Neuronal stem cell (in vitro differentiated cells): Measurements from ENCODE around the gene XIST.

ENCODE experiments used
- DNase-seq: peaks from one replicate; pipeline ENCODE4 v3.0.0-alpha.2; 2013; ENCODE audit warnings: low spot score
- H2AFZ ChIP-seq: one replicate; pipeline ENCODE4 v1.6.1; 2013; ENCODE audit warnings: mild to moderate bottlenecking, low read length, inconsistent platforms
- H2AK5ac ChIP-seq: 2 replicates; pipeline ENCODE4 v1.6.1; 2013; ENCODE audit warnings: low read depth, mild to moderate bottlenecking, inconsistent platforms, low read length, moderate library complexity, mixed read lengths
- H2BK120ac ChIP-seq: 2 replicates; pipeline ENCODE4 v1.6.1; 2013; ENCODE audit warnings: low read depth, mild to moderate bottlenecking, inconsistent platforms, low read length, moderate library complexity, mixed read lengths
- H2BK12ac ChIP-seq: one replicate; pipeline ENCODE4 v1.6.1; 2013; ENCODE audit warnings: low read length, inconsistent platforms
- H2BK15ac ChIP-seq: 2 replicates; pipeline ENCODE4 v1.6.1; 2013; ENCODE audit warnings: mild to moderate bottlenecking, low read length, inconsistent platforms, mixed read lengths
- H2BK5ac ChIP-seq: one replicate; pipeline ENCODE4 v1.6.1; 2013; ENCODE audit warnings: inconsistent platforms, mild to moderate bottlenecking, low read length, moderate library complexity
- H3K14ac ChIP-seq: one replicate; pipeline ENCODE4 v1.6.1; 2013; ENCODE audit warnings: low read length, inconsistent platforms
- H3K18ac ChIP-seq: 2 replicates; pipeline ENCODE4 v1.6.1; 2013; ENCODE audit warnings: low read length, inconsistent platforms
- H3K23ac ChIP-seq: 2 replicates; pipeline ENCODE4 v1.6.1; 2013; ENCODE audit warnings: low read depth, mild to moderate bottlenecking, mixed read lengths, low read length, inconsistent platforms; ENCODE audit not compliant: poor library complexity
- H3K27ac ChIP-seq: replicated peaks from 3 replicates; pipeline ENCODE4 v1.5.1; 2013; ENCODE audit warnings: low read length, inconsistent platforms
- H3K27me3 ChIP-seq, 3 experiments: 2 replicates each; pipeline ENCODE4 v1.6.1; 2013; ENCODE audit warnings: low read length in 3 of 3, mild to moderate bottlenecking in 2 of 3, inconsistent platforms in 1 of 3, low read depth in 1 of 3, mixed read lengths in 1 of 3, moderate library complexity in 1 of 3; ENCODE audit not compliant: control insufficient read depth in 3 of 3, insufficient read depth in 3 of 3
- H3K36me3 ChIP-seq, 2 donors: replicated peaks in 1 of 2; 2 replicates each; pipeline ENCODE4 v1.6.1; 2013; ENCODE audit warnings: low read length in 2 of 2; ENCODE audit not compliant: control insufficient read depth in 2 of 2, insufficient read depth in 2 of 2
- H3K4ac ChIP-seq: 2 replicates; pipeline ENCODE4 v1.6.1; 2013; ENCODE audit warnings: inconsistent platforms, mild to moderate bottlenecking, low read length, moderate library complexity
- H3K4me1 ChIP-seq, 2 donors: 1 replicate in 1 of 2; 2 replicates in 1 of 2; pipeline ENCODE4 v1.6.1; 2013; ENCODE audit warnings: low read length in 2 of 2, low read depth in 1 of 2; ENCODE audit not compliant: control insufficient read depth in 2 of 2, insufficient read depth in 1 of 2
- H3K4me2 ChIP-seq: one replicate; pipeline ENCODE4 v1.6.1; 2013; ENCODE audit warnings: mild to moderate bottlenecking, low read length, inconsistent platforms; ENCODE audit not compliant: insufficient read depth, poor library complexity, severe bottlenecking
- H3K4me3 ChIP-seq, 2 donors: 2 replicates each; pipeline ENCODE4 v1.5.1; 2013; ENCODE audit warnings: low read length in 2 of 2, mild to moderate bottlenecking in 2 of 2, inconsistent platforms in 1 of 2, moderate library complexity in 1 of 2
- H3K79me1 ChIP-seq: one replicate; pipeline ENCODE4 v1.6.1; 2013; ENCODE audit warnings: low read depth, mild to moderate bottlenecking, inconsistent platforms, low read length, moderate library complexity
- H3K9ac ChIP-seq: one replicate; pipeline ENCODE4 v1.6.1; 2013; ENCODE audit warnings: mild to moderate bottlenecking, low read depth, low read length, inconsistent platforms; ENCODE audit not compliant: poor library complexity
- H3K9me3 ChIP-seq, 2 donors: replicated peaks in 1 of 2; 2 replicates each; pipeline versions ENCODE3 to v1.6.1; 2013; ENCODE audit warnings: low read length in 2 of 2, mild to moderate bottlenecking in 2 of 2, inconsistent platforms in 1 of 2, low read depth in 1 of 2, mixed read lengths in 1 of 2, moderate library complexity in 1 of 2; ENCODE audit not compliant: control insufficient read depth in 2 of 2, insufficient read depth in 1 of 2
- H4K8ac ChIP-seq: one replicate; pipeline ENCODE4 v1.6.1; 2013; ENCODE audit warnings: low read depth, mild to moderate bottlenecking, inconsistent platforms, low read length, moderate library complexity
- H4K91ac ChIP-seq: one replicate; pipeline ENCODE4 v1.6.1; 2013; ENCODE audit warnings: low read length, low read depth, mild to moderate bottlenecking, inconsistent platforms; ENCODE audit not compliant: poor library complexity
- WGBS, 2 donors: extraction: QIAGEN DNeasy Blood & Tissue Kit; methylation state at CpG; one replicate each; pipeline ENCODE4 v1.1.7; 2013; ENCODE audit warnings: missing lambda C conversion rate in 2 of 2, mixed read lengths in 1 of 2; ENCODE audit not compliant: insufficient read length in 2 of 2, insufficient replicate concordance in 1 of 2; ENCODE audit errors: extremely low coverage in 2 of 2; 5-methylcytosine and 5-hydroxymethylcytosine counted together

XIST gene

DNA sequence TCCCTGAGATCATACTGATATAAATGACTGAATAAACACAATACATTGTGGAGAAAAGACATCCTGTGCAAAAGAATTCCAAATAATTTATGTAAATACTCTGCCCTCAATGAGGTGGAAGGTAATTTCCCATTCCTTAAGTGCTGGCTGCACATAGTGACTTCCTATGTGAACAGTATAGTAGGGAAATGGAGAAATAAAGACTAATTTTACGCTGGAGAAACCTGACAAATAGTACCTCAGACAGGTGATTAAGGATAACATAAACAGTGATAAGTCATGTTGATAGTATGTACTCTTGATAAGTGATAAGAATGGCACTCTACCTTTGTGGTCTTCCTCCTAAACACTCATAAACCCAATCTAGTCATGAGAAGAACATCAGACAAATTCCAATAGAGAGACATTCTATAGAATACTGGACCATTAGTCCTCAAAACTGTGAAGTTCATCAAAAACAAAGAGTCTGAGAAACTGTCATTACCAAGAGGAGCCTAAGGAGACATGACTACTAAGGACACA is 15.5 kb downstream of the XIST start:
- Histone ChIP-seq H3K27me3 (no peaks in the 10 kb centered on the region), H3K9me3 (no peaks in the 10 kb centered on the region), H3K18ac (no peak overlapping the region), H3K79me1 (no peaks in the 10 kb centered on the region), H2AFZ (no peak overlapping the region), H2BK5ac (no peak overlapping the region), H3K23ac (no peak overlapping the region), H2BK12ac (no peak overlapping the region), H3K4me1 (no peaks in the 10 kb centered on the region), H3K4ac (no peak overlapping the region), H3K9ac (no peak overlapping the region), H3K27ac (no peak overlapping the region), H4K91ac (no peak overlapping the region), H3K36me3 (peaks cover 0 to 98% of the 10 kb centered on the region in 2 donors), H4K8ac (no peak overlapping the region), H2BK15ac (no peak overlapping the region), H3K14ac (no peak overlapping the region), H2AK5ac (no peak overlapping the region), H3K4me3 (no peak overlapping the region), H3K4me2 (no peak overlapping the region), H2BK120ac (no peak overlapping the region)
- WGBS, 2 donors = no CpG with 5 or more reads among the region's 1 CpG
- DNase-seq = no peak

DNA sequence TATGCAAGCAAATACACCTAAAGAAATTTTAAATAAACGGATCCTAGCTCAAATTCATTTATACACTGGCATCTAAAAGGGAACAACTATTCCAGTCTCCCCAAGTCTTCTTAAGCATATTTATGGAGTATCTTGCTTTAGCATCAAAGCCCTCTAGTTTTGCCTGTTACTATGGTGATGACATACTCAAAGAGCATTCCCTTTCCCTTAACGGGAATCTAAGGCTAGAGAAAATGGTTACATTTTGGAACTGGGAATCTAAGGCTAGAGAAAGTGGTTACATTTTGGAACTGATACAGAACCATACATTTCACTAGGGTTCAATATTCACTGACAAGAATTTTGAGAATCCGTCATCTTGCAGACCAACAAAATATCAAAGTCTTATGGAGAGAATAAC is 18.3 kb downstream of the XIST start:
- no peak for DNase-seq
- WGBS, 2 donors = no CpG with 5 or more reads among the region's 3 CpGs
- Histone ChIP-seq H3K23ac (no peak overlapping the region), H3K27me3 (no peaks in the 10 kb centered on the region), H3K4ac (no peak overlapping the region), H4K91ac (no peak overlapping the region), H2BK5ac (no peak overlapping the region), H3K36me3 (peaks cover 0 to 96% of the 10 kb centered on the region in 2 donors), H3K4me1 (no peaks in the 10 kb centered on the region), H2BK120ac (no peak overlapping the region), H2BK12ac (no peak overlapping the region), H2BK15ac (no peak overlapping the region), H4K8ac (no peak overlapping the region), H3K9me3 (no peaks in the 10 kb centered on the region), H3K27ac (no peak overlapping the region), H2AK5ac (no peak overlapping the region), H3K4me3 (no peak overlapping the region), H3K79me1 (no peaks in the 10 kb centered on the region), H3K14ac (no peak overlapping the region), H3K4me2 (no peak overlapping the region), H3K18ac (no peak overlapping the region), H3K9ac (no peak overlapping the region), H2AFZ (no peak overlapping the region)

DNA sequence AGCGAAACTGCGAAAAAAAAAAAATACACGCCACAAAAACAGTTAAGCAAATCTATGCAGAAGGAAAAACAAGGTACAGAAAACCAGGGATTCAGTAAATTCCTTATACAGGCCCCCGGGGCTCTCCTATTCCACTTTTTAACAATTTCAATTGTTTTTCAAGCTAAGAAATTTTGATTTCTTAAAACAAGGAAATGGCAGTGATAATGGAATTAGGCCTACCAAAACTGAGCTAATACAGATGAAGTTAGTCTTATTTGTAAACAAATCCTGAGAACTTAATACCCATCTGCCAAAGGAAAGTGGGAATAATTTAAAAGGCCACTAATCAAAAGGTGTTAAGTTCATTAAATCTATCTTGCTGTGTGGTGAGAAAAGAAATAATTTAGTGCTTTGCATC is 20.2 kb downstream of the XIST start:
- no peaks in the 10 kb centered on the region for H3K9me3 ChIP-seq
- H3K9ac ChIP-seq = no peak overlapping the region
- peaks cover 0 to 96% of the 10 kb centered on the region in 2 donors for H3K36me3 ChIP-seq
- H4K91ac ChIP-seq = no peak overlapping the region
- H3K4me2 ChIP-seq = no peak overlapping the region
- H3K27me3 ChIP-seq = no peaks in the 10 kb centered on the region
- no peak overlapping the region for H2AFZ ChIP-seq
- H3K4me3 ChIP-seq = no peak overlapping the region
- H3K4me1 ChIP-seq = no peaks in the 10 kb centered on the region
- H3K14ac ChIP-seq = no peak overlapping the region
- WGBS, 2 donors = no CpG with 5 or more reads among the region's 4 CpGs
- H2AK5ac ChIP-seq = no peak overlapping the region
- H2BK12ac ChIP-seq = no peak overlapping the region
- no peaks in the 10 kb centered on the region for H3K79me1 ChIP-seq
- no peak overlapping the region for H2BK120ac ChIP-seq
- no peak overlapping the region for H3K4ac ChIP-seq
- H3K27ac ChIP-seq = no peak overlapping the region
- H2BK15ac ChIP-seq = no peak overlapping the region
- no peak overlapping the region for H4K8ac ChIP-seq
- H3K18ac ChIP-seq = no peak overlapping the region
- H2BK5ac ChIP-seq = no peak overlapping the region
- no peak overlapping the region for H3K23ac ChIP-seq
- no peak for DNase-seq

GRCh38 chrX:73831500-73831899 is 21.0 kb downstream of the XIST start:
- Histone ChIP-seq H3K23ac (no peak overlapping the region), H2BK5ac (no peak overlapping the region), H3K9me3 (no peaks in the 10 kb centered on the region), H3K79me1 (no peaks in the 10 kb centered on the region), H3K18ac (no peak overlapping the region), H2AFZ (no peak overlapping the region), H4K8ac (no peak overlapping the region), H3K4me1 (no peaks in the 10 kb centered on the region), H2BK120ac (no peak overlapping the region), H3K27me3 (no peaks in the 10 kb centered on the region), H3K4me3 (no peak overlapping the region), H2BK12ac (no peak overlapping the region), H3K14ac (no peak overlapping the region), H3K27ac (no peak overlapping the region), H3K9ac (no peak overlapping the region), H2AK5ac (no peak overlapping the region), H2BK15ac (no peak overlapping the region), H3K4ac (no peak overlapping the region), H3K36me3 (peaks cover 0 to 96% of the 10 kb centered on the region in 2 donors), H4K91ac (no peak overlapping the region), H3K4me2 (no peak overlapping the region)
- no CpG with 5 or more reads among the region's 2 CpGs for WGBS, 2 donors
- DNase-seq = no peak
